Kidney (tissue), 14 donors: ENCODE results near the gene MTAP. TPM values are rescaled to one million over a fixed set of nuclear protein-coding genes. Genes with fewer than 3 reads are reported as not detected.

Experiments used
- DNase-seq, 5 donors: peaks; one replicate each; pipeline ENCODE4 v3.0.0-alpha.2; 2013 to 2020
- FAIRE-seq: peaks from 2 replicates; lab custom pipeline; 2012; peaks lifted over from hg19 to GRCh38; lab: Jason Lieb, UNC
- H3K27ac ChIP-seq, 2 donors: one replicate each; pipeline ENCODE4 v1.7.0; 2013; ENCODE audit warnings: low read depth in 2 of 2, low read length in 2 of 2, inconsistent platforms in 1 of 2
- H3K27me3 ChIP-seq: one replicate; pipeline ENCODE4 v1.7.1; 2013; ENCODE audit warnings: low read length, inconsistent platforms; ENCODE audit not compliant: control insufficient read depth, insufficient read depth
- H3K36me3 ChIP-seq, 3 donors: one replicate each; pipeline versions ENCODE4 v1.7.0 to v1.7.1; 2013; ENCODE audit warnings: low read length in 3 of 3, control low read depth in 1 of 3, inconsistent platforms in 1 of 3; ENCODE audit not compliant: insufficient read depth in 3 of 3, control insufficient read depth in 2 of 3
- H3K4me1 ChIP-seq, 3 donors: one replicate each; pipeline versions ENCODE4 v1.7.0 to v1.7.1; 2013; ENCODE audit warnings: low read length in 3 of 3, inconsistent platforms in 1 of 3, low read depth in 1 of 3; ENCODE audit not compliant: control insufficient read depth in 2 of 3, insufficient read depth in 2 of 3
- H3K4me3 ChIP-seq, 3 donors: one replicate each; pipeline versions ENCODE4 v1.7.0 to v1.8.1; 2013; ENCODE audit warnings: low read length in 3 of 3, control low read depth in 1 of 3, inconsistent platforms in 1 of 3
- H3K9ac ChIP-seq, 3 donors: one replicate each; pipeline versions ENCODE4 v1.7.0 to v1.7.1; 2013; ENCODE audit warnings: low read length in 3 of 3, control low read depth in 1 of 3, inconsistent platforms in 1 of 3
- H3K9me3 ChIP-seq, 3 donors: one replicate each; pipeline versions ENCODE4 v1.7.0 to v1.7.1; 2013; ENCODE audit warnings: low read length in 3 of 3, control low read depth in 1 of 3, inconsistent platforms in 1 of 3; ENCODE audit not compliant: control insufficient read depth in 2 of 3, insufficient read depth in 1 of 3
- intact Hi-C: fragments of 100-400 bp; cut with DNase I; formaldehyde crosslinking; loops from one replicate; pipeline ENCODE4 v1.11.1; 2022
- polyA plus RNA-seq: library from polyadenylated mRNA; stranded (reverse); fragments of 350-450 nt; fragmentation: Illumina TruSeq; extraction: RNeasy Lipid Tissue Mini Kit (QIAGEN cat#74804); gene quantifications from one replicate; pipeline ENCODE4 v1.2.3, GENCODE V29; 2014; ENCODE audit warnings: low read depth, low replicate concordance; ENCODE audit not compliant: insufficient read depth
- total RNA-seq: library from RNA; stranded (reverse); fragmentation: NEBNext Ultra II Directional; extraction: Animal tissue kit (Norgen Biotek cat#: 25700); gene quantifications from one replicate; pipeline ENCODE4 v1.2.1, GENCODE V29; 2021
- TF ChIP-seq, protein P1 (sequence below): IDR thresholded peaks from 3 replicates; pipeline ENCODE4 v1.5.1; 2012; ENCODE audit warnings: mild to moderate bottlenecking, moderate library complexity, borderline replicate concordance; ENCODE audit not compliant: insufficient read depth; ENCODE audit errors: extremely low read depth
- donor health status: control.
- donor health status: control.
- donor health status: control.
- donor health status: control.
- donor health status: control.
- donor health status: DM: yes; HTN: yes; CAD: no.
- donor health status: Normal renal cell carcinoma (clear cell type).

The MTAP gene
- total and polyA plus RNA-seq, 2 donors from 2014 or later, result 11.2 to 42.4 TPM

- DNase-seq (no peak), FAIRE-seq (no peak)
- intact Hi-C loops, result no loop called here
- Histone ChIP-seq H3K27me3 (no peaks in the 10 kb centered on the region), H3K27ac (no peak overlapping the region), H3K4me3 (no peak overlapping the region), H3K9ac (no peak overlapping the region), H3K36me3 (no peaks in the 10 kb centered on the region), H3K4me1 (no peaks in the 10 kb centered on the region), H3K9me3 (no peaks in the 10 kb centered on the region)
- TF ChIP-seq, protein P1, sequence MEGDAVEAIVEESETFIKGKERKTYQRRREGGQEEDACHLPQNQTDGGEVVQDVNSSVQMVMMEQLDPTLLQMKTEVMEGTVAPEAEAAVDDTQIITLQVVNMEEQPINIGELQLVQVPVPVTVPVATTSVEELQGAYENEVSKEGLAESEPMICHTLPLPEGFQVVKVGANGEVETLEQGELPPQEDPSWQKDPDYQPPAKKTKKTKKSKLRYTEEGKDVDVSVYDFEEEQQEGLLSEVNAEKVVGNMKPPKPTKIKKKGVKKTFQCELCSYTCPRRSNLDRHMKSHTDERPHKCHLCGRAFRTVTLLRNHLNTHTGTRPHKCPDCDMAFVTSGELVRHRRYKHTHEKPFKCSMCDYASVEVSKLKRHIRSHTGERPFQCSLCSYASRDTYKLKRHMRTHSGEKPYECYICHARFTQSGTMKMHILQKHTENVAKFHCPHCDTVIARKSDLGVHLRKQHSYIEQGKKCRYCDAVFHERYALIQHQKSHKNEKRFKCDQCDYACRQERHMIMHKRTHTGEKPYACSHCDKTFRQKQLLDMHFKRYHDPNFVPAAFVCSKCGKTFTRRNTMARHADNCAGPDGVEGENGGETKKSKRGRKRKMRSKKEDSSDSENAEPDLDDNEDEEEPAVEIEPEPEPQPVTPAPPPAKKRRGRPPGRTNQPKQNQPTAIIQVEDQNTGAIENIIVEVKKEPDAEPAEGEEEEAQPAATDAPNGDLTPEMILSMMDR, result no peak
These were observed 130.8 kb downstream of the MTAP start for GRCh38 chr9:21933281-21933680.

- intact Hi-C loops, result no loop called here
- FAIRE-seq, result no peak
These were observed 131.4 kb downstream of the MTAP start for GRCh38 chr9:21933865-21934264.

GRCh38 chr9:21935631-21936030 lies 133.2 kb downstream of the MTAP start:
- Histone ChIP-seq H3K4me1 (no peaks in the 10 kb centered on the region), H3K9ac (no peak overlapping the region), H3K27ac (no peak overlapping the region), H3K36me3 (no peaks in the 10 kb centered on the region), H3K27me3 (no peaks in the 10 kb centered on the region), H3K4me3 (no peak overlapping the region), H3K9me3 (no peaks in the 10 kb centered on the region)
- FAIRE-seq, result no peak
- TF ChIP-seq, protein P1, result no peak
- no peak for DNase-seq
- intact Hi-C loops, result no loop called here

More at GRCh38 chr9:21933865-21934264, 131.4 kb downstream of the MTAP start:
- Histone ChIP-seq H3K4me3 (no peak overlapping the region), H3K27me3 (no peaks in the 10 kb centered on the region), H3K27ac (no peak overlapping the region), H3K9ac (no peak overlapping the region), H3K36me3 (no peaks in the 10 kb centered on the region), H3K4me1 (no peaks in the 10 kb centered on the region), H3K9me3 (no peaks in the 10 kb centered on the region)
- TF ChIP-seq, protein P1, result no peak
- no peak for DNase-seq

DNA sequence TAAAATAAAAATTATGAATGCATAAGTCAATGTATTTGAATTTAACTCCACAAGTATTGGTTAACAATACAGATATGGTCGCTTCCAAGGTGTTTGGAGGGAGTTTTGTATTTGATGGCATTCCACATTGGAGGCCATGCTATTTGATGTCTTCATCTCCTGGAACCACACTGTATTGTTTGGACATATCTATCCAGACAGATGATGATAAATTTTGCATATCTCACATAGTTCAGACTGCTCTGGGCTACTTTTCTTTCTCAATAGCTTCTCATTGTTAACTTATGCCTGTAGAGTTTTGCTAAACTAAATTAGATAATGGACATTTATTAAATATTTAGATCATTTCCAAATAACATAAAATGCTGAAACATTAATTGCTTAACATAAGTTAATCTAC lies 133.7 kb downstream of the MTAP start:
- Histone ChIP-seq H3K4me1 (no peaks in the 10 kb centered on the region), H3K27me3 (no peaks in the 10 kb centered on the region), H3K9ac (no peak overlapping the region), H3K9me3 (no peaks in the 10 kb centered on the region), H3K36me3 (no peaks in the 10 kb centered on the region), H3K27ac (no peak overlapping the region), H3K4me3 (no peak overlapping the region)
- TF ChIP-seq, protein P1, result no peak
- FAIRE-seq, result no peak
- intact Hi-C loops, result no loop called here
- no peak for DNase-seq
